H1 (cell line): ENCODE results near the gene LPO. TPM values are rescaled to one million over a fixed set of nuclear protein-coding genes. Genes with fewer than 3 reads are reported as not detected.

Experiments used
- E2F6 ChIP-seq: IDR thresholded peaks from 2 replicates; pipeline ENCODE4 v1.6.1; 2012; ENCODE audit warnings: inconsistent platforms
- USF2 ChIP-seq: IDR thresholded peaks from 2 replicates; pipeline ENCODE4 v1.6.1; 2011; ENCODE audit warnings: low read length, improper control_type of control experiment
- polyA plus RNA-seq, 7 experiments: library from polyadenylated mRNA; depleted of rRNA in 3 of 7; stranded (reverse) in 5 of 7; unstranded in 2 of 7; fragments of >200 nt in 5 of 7; fragments of 200-250 nt in 2 of 7; gene quantifications; 1 replicate in 5 of 7; 2 replicates in 1 of 7; 4 replicates in 1 of 7; pipeline versions ENCODE4 v1.2.1 to v1.2.3, GENCODE V29; 2011 to 2013; ENCODE audit warnings: missing spikeins in 2 of 7, mixed read lengths in 2 of 7
- total RNA-seq: library from RNA; stranded (reverse); fragmentation: NEBNext Ultra II Directional; extraction: Animal tissue kit (Norgen Biotek cat#: 25700); gene quantifications from 2 replicates; pipeline ENCODE4 v1.2.1, GENCODE V29; 2021

The LPO gene
- total and polyA plus RNA-seq, 2 of the 8 experiments (the other 6 are each of a cell fraction or from before 2014, with no cell fraction given), result 0.38 to 0.52 TPM

DNA sequence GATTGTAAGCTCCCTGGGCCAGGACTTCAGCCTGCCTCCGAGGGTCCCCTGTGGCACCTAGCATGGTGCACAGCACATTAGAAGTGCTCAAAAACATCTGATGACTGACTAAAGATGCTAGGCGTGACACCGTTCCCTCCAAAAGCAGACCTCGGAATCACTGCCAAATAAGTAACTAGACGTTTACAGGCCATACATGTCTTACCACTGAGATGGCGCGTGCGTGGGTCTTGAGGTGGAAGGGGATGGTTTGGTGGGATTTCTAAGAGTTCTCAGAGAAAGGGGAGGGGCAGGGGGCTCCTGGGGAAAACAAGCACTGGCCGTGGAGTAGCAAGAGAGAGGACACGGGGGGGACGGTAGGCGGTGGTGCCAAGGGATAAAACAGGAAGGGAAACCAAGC is 29.9 kb downstream of the LPO start (continued):
- no peak for TF ChIP-seq E2F6
- no peak for TF ChIP-seq USF2
- TF ChIP-seq, all 59 proteins: peak for 0
